Endothelial cell of umbilical vein (primary cell): ENCODE measurements around the gene ARHGAP15. TPM values are rescaled to one million over a fixed set of nuclear protein-coding genes. Genes with fewer than 3 reads are reported as not detected.

Experiments used
- BruUV-seq: library from RNA; stranded (reverse); fragments of 400-500 nt; replicated peaks from 2 replicates; lab custom pipeline; 2021; lab: Mats Ljungman, UMichigan
- CTCF ChIA-PET: fragments of 300-600, 350-600 bp; sonication (Branson Sonifier 250); formaldehyde crosslinking; loops from one replicate; lab custom pipeline; 2021; ENCODE audit warnings: antibody characterized with exemption, inconsistent platforms; lab: Charles Lee
- POLR2A ChIA-PET: fragments of 300-600, 350-600 bp; sonication (Branson Sonifier 250); formaldehyde crosslinking; loops from one replicate; lab custom pipeline; 2021; ENCODE audit warnings: antibody characterized with exemption, inconsistent platforms; lab: Charles Lee
- DNase-seq: peaks from one replicate; pipeline ENCODE4 v3.0.0-alpha.2; 2011; ENCODE audit warnings: low read depth, low spot score
- FAIRE-seq: peaks from 2 replicates; lab custom pipeline; 2011; peaks lifted over from hg19 to GRCh38; lab: Jason Lieb, UNC
- H2AFZ ChIP-seq: 2 replicates; pipeline ENCODE4 v1.6.0; 2012; ENCODE audit warnings: low read depth, low read length, control low read depth, inconsistent platforms
- H3K27ac ChIP-seq: 2 replicates; pipeline ENCODE4 v1.5.1; 2011; ENCODE audit warnings: low read depth, mild to moderate bottlenecking, control low read depth, low read length, moderate library complexity; ENCODE audit not compliant: insufficient read depth
- H3K27me3 ChIP-seq, 2 experiments: 2 replicates each; pipeline versions ENCODE4 v1.6.0 to v1.6.1; 2011; ENCODE audit warnings: low read length in 2 of 2, mixed read lengths in 1 of 2; ENCODE audit not compliant: control insufficient read depth in 2 of 2, insufficient read depth in 2 of 2
- H3K36me3 ChIP-seq, 2 experiments: 2 replicates in 1 of 2; 3 replicates in 1 of 2; pipeline ENCODE4 v1.5.1; 2011; ENCODE audit warnings: low read length in 2 of 2, mild to moderate bottlenecking in 1 of 2, moderate library complexity in 1 of 2; ENCODE audit not compliant: control insufficient read depth in 2 of 2, insufficient read depth in 2 of 2; ENCODE audit errors: extremely low read depth in 1 of 2
- H3K4me1 ChIP-seq: 3 replicates; pipeline ENCODE4 v1.5.1; 2011; ENCODE audit warnings: mild to moderate bottlenecking, low read length; ENCODE audit not compliant: control insufficient read depth, insufficient read depth; ENCODE audit errors: extremely low read depth
- H3K4me2 ChIP-seq: 2 replicates; pipeline ENCODE4 v1.6.1; 2011; ENCODE audit warnings: low read length, control low read depth, mixed read lengths; ENCODE audit not compliant: insufficient read depth
- H3K4me3 ChIP-seq, 3 experiments: fragments of 200-600 bp in 1 of 3; sonication (generic), shearing (Covaris generic) in 1 of 3; replicated peaks in 1 of 3; 2 replicates each; pipeline ENCODE4 v1.5.1; 2011 to 2016; ENCODE audit warnings: control low read depth in 3 of 3, low read length in 3 of 3, mild to moderate bottlenecking in 2 of 3, inconsistent platforms in 1 of 3, low read depth in 1 of 3, moderate library complexity in 1 of 3; ENCODE audit not compliant: insufficient read depth in 1 of 3
- H3K79me2 ChIP-seq: 2 replicates; pipeline ENCODE4 v1.6.0; 2012; ENCODE audit warnings: low read length, inconsistent platforms; ENCODE audit not compliant: control insufficient read depth, insufficient read depth
- H3K9ac ChIP-seq: replicated peaks from 2 replicates; pipeline ENCODE3; 2011; ENCODE audit warnings: low read length, control low read depth; ENCODE audit not compliant: insufficient read depth; ENCODE audit errors: extremely low read depth
- H3K9me1 ChIP-seq: replicated peaks from 3 replicates; pipeline ENCODE4 v1.6.0; 2011; ENCODE audit warnings: mild to moderate bottlenecking, low read length; ENCODE audit not compliant: control insufficient read depth, insufficient read depth; ENCODE audit errors: extremely low read depth
- H3K9me3 ChIP-seq: replicated peaks from 2 replicates; pipeline ENCODE4 v1.5.1; 2012; ENCODE audit warnings: low read length, inconsistent platforms; ENCODE audit not compliant: control insufficient read depth, insufficient read depth
- H4K20me1 ChIP-seq: replicated peaks from 2 replicates; pipeline ENCODE3; 2011; ENCODE audit warnings: mild to moderate bottlenecking, low read length; ENCODE audit not compliant: control insufficient read depth, insufficient read depth; ENCODE audit errors: extremely low read depth
- EZH2 ChIP-seq: IDR thresholded peaks from 2 replicates; pipeline ENCODE4 v1.6.1; 2012; ENCODE audit warnings: borderline replicate concordance, low read depth, mild to moderate bottlenecking, moderate library complexity, low read length, inconsistent platforms; ENCODE audit not compliant: severe bottlenecking
- FOS ChIP-seq: IDR thresholded peaks from 2 replicates; pipeline ENCODE4 v1.6.1; 2011; ENCODE audit warnings: mild to moderate bottlenecking, low read length, moderate library complexity, borderline replicate concordance; ENCODE audit not compliant: insufficient read depth
- GATA2 ChIP-seq: IDR thresholded peaks from 2 replicates; pipeline ENCODE4 v1.7.0; 2011; ENCODE audit warnings: low read depth, mild to moderate bottlenecking, moderate library complexity, mixed read lengths, low read length; ENCODE audit not compliant: insufficient read length, insufficient read depth
- JUN ChIP-seq: IDR thresholded peaks from 2 replicates; pipeline ENCODE4 v1.6.1; 2011; ENCODE audit warnings: borderline replicate concordance, low read depth; ENCODE audit not compliant: insufficient read length, insufficient read depth
- MYC ChIP-seq: IDR thresholded peaks from one replicate; pipeline ENCODE4 v1.6.1; 2011; ENCODE audit warnings: mild to moderate bottlenecking, low read depth, low read length
- POLR2A ChIP-seq: IDR thresholded peaks from 2 replicates; pipeline ENCODE4 v1.6.1; 2012; ENCODE audit warnings: low read depth, mild to moderate bottlenecking, control low read depth, low read length
- POLR2AphosphoS5 ChIP-seq: IDR thresholded peaks from 2 replicates; pipeline ENCODE4 v1.6.1; 2012; ENCODE audit warnings: low read depth, mild to moderate bottlenecking, control low read depth, low read length, moderate library complexity; ENCODE audit not compliant: insufficient read depth
- dilution Hi-C: fragments of 300-500 bp; cut with MboI; formaldehyde crosslinking; loops from one replicate; pipeline ENCODE4 v1.15.0; 2019; ENCODE audit warnings: low sequenced_read_pairs; ENCODE audit not compliant: extremely low pct_ligation_motif_present
- intact Hi-C: fragments of 100-400 bp; cut with micrococcal nuclease; formaldehyde crosslinking; loops from one replicate; pipeline ENCODE4 v1.10.0; 2022
- polyA plus RNA-seq, 4 experiments: library from polyadenylated mRNA; depleted of rRNA in 3 of 4; stranded (reverse) in 3 of 4; unstranded in 1 of 4; fragments of >200 nt; gene quantifications; 2 replicates each; pipeline versions ENCODE4 v1.2.1 to v1.2.3, GENCODE V29; 2011 to 2012; ENCODE audit warnings: missing spikeins in 1 of 4
- total RNA-seq: library from RNA; stranded (reverse); gene quantifications from 2 replicates; pipeline ENCODE4 v1.2.3, GENCODE V29; 2021
- TF ChIP-seq, protein P1 (sequence below), 2 donors: IDR thresholded peaks; 1 replicate in 1 of 2; 2 replicates in 1 of 2; pipeline ENCODE4 v1.5.1; 2011; ENCODE audit warnings: low read length in 2 of 2, mild to moderate bottlenecking in 2 of 2, moderate library complexity in 2 of 2, control low read depth in 1 of 2, inconsistent platforms in 1 of 2, low read depth in 1 of 2; ENCODE audit not compliant: insufficient read depth in 1 of 2; ENCODE audit errors: extremely low read depth in 1 of 2
- TF ChIP-seq, protein P2 (sequence below): IDR thresholded peaks from 2 replicates; pipeline ENCODE4 v1.6.1; 2011; ENCODE audit not compliant: insufficient read depth, insufficient read length

ARHGAP15 gene
- total and polyA plus RNA-seq, 2 donors (not counting 3 experiments of a cell fraction or from before 2014, with no cell fraction given) = not detected

DNA sequence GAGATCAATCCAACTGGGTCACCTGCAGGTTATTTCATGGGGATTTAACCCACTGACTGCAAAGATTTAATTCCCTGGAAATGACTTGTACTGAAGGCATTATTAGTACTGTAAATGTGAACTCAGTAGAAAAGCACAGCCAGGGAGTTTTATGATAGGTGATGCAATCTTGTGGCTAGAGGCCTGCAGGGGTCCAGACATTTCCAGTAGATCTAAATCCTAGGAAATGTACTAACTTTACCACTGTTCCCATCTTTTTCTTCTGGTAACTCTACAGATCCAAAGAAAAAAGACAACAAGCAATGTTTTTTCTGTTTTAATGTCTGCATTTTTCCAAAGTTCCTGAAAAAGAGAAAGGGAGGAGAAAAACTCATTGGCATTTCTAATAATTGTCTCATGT, 500.1 kb downstream of the ARHGAP15 start:
- H3K36me3 ChIP-seq = no peaks in the 10 kb centered on the region
- dilution Hi-C loops (no loop called here), intact Hi-C loops (no loop called here)
- H3K4me3 ChIP-seq = no peak overlapping the region
- H3K79me2 ChIP-seq = no peaks in the 10 kb centered on the region
- no peak for FAIRE-seq
- BruUV-seq = no TSS peak
- ChIA-PET CTCF (no interaction called here), POLR2A (no interaction called here)
- no peak overlapping the region for H3K27ac ChIP-seq
- H3K4me1 ChIP-seq = no peaks in the 10 kb centered on the region
- H2AFZ ChIP-seq = no peak overlapping the region
- H3K27me3 ChIP-seq = no peaks in the 10 kb centered on the region
- no peak overlapping the region for H3K4me2 ChIP-seq
- TF ChIP-seq POLR2AphosphoS5 = no peak
- no peak for TF ChIP-seq JUN
- TF ChIP-seq POLR2A = no peak
- TF ChIP-seq FOS = no peak
- TF ChIP-seq GATA2 = no peak
- TF ChIP-seq, protein P1, sequence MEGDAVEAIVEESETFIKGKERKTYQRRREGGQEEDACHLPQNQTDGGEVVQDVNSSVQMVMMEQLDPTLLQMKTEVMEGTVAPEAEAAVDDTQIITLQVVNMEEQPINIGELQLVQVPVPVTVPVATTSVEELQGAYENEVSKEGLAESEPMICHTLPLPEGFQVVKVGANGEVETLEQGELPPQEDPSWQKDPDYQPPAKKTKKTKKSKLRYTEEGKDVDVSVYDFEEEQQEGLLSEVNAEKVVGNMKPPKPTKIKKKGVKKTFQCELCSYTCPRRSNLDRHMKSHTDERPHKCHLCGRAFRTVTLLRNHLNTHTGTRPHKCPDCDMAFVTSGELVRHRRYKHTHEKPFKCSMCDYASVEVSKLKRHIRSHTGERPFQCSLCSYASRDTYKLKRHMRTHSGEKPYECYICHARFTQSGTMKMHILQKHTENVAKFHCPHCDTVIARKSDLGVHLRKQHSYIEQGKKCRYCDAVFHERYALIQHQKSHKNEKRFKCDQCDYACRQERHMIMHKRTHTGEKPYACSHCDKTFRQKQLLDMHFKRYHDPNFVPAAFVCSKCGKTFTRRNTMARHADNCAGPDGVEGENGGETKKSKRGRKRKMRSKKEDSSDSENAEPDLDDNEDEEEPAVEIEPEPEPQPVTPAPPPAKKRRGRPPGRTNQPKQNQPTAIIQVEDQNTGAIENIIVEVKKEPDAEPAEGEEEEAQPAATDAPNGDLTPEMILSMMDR (IDR thresholded peaks at IDR 0.05; ENCODE audit: extremely low read depth in 1 of 2, insufficient read depth in 1 of 2, low read depth in 1 of 2, low read length in 2 of 2) = no peak
- TF ChIP-seq, protein P2, sequence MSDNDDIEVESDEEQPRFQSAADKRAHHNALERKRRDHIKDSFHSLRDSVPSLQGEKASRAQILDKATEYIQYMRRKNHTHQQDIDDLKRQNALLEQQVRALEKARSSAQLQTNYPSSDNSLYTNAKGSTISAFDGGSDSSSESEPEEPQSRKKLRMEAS = no peak
- no peak for TF ChIP-seq MYC
- no peak for TF ChIP-seq EZH2
- no peaks in the 10 kb centered on the region for H4K20me1 ChIP-seq
- DNase-seq = no peak
- no peaks in the 10 kb centered on the region for H3K9me3 ChIP-seq
- peaks cover 3% of the 10 kb centered on the region for H3K9me1 ChIP-seq
- H3K9ac ChIP-seq = no peak overlapping the region
